ENCODE data around the gene ASTE1. TPM values are rescaled to one million over a fixed set of nuclear protein-coding genes. Genes with fewer than 3 reads are reported as not detected.

Gene ASTE1
- total RNA-seq, 1 experiment from 2014 or later: 9.7 TPM

- Histone ChIP-seq H3K79me2 (ENCODE audit: insufficient read depth, low read length) (no peaks in the 10 kb centered on the region), H3T11ph (ENCODE audit: low read length) (no peak overlapping the region), H2BK120ac (ENCODE audit: low read depth, low read length, poor library complexity, severe bottlenecking) (no peak overlapping the region), H3K9ac (ENCODE audit: extremely low read depth, insufficient read length, low read length) (no peak overlapping the region), H3K4me2 (ENCODE audit: insufficient read depth, insufficient read length, low read length) (no peak overlapping the region), H2BK20ac (ENCODE audit: low read depth, low read length, poor library complexity, severe bottlenecking) (no peak overlapping the region), H3K9me3 (ENCODE audit: control insufficient read depth, low read depth, low read length) (no peaks in the 10 kb centered on the region), H4K5ac (ENCODE audit: insufficient read length, low read depth, low read length) (no peak overlapping the region), H3K56ac (ENCODE audit: insufficient read length, low read depth, low read length) (no peak overlapping the region), H3K18ac (ENCODE audit: insufficient read length, low read depth, low read length) (no peak overlapping the region), H2BK15ac (ENCODE audit: low read depth, low read length) (no peak overlapping the region), H2BK12ac (ENCODE audit: insufficient read length, low read depth, low read length) (no peak overlapping the region), H2AK5ac (ENCODE audit: insufficient read length, low read length) (no peak overlapping the region), H3K27ac (ENCODE audit: insufficient read length, low read depth, low read length) (no peak overlapping the region), H3K4me1 (ENCODE audit: insufficient read depth, low read length) (no peaks in the 10 kb centered on the region), H3K4ac (ENCODE audit: low read depth, low read length) (no peak overlapping the region), H3K27me3 (ENCODE audit: insufficient read depth, low read length) (no peaks in the 10 kb centered on the region), H4K91ac (ENCODE audit: insufficient read length, low read depth, low read length) (no peak overlapping the region), H3K23me2 (ENCODE audit: insufficient read length, low read depth, low read length, poor library complexity, severe bottlenecking) (no peaks in the 10 kb centered on the region), H3K23ac (ENCODE audit: insufficient read length, low read depth, low read length) (no peak overlapping the region), H4K8ac (replicated peaks; ENCODE audit: insufficient read length, low read depth, low read length) (no peak overlapping the region), H4K20me1 (ENCODE audit: control insufficient read depth, insufficient read depth, insufficient read length) (no peaks in the 10 kb centered on the region), H3K79me1 (ENCODE audit: insufficient read depth, low read depth, low read length, poor library complexity, severe bottlenecking) (no peaks in the 10 kb centered on the region), H3K14ac (ENCODE audit: insufficient read depth, low read length) (no peak overlapping the region), H2BK5ac (ENCODE audit: insufficient read length, low read length) (no peak overlapping the region), H2AFZ (ENCODE audit: low read length) (no peak overlapping the region)
- Mint-ChIP-seq H3K36me3 (ENCODE audit: insufficient read depth in 1 of 3, low read depth in 3 of 3) (peaks cover 0 to 9% (median 4%) of the 10 kb centered on the region in 3 experiments; a peak in 3 of 7 replicates), H3K9me3 (peaks cover 0 to 2% of the 10 kb centered on the region in 2 experiments; a peak in 2 of 5 replicates), H3K4me3 (no peak overlapping the region), H3K4me1 (peaks cover 0 to 10% of the 10 kb centered on the region in 2 experiments; a peak in 2 of 4 replicates), H3K27me3 (ENCODE audit: low read depth) (no peaks in the 10 kb centered on the region), H3K27ac (no peak overlapping the region)
- WGBS (ENCODE audit: extremely low coverage, insufficient read length, low lambda C conversion rate): no CpG with 5 or more reads among the region's 2 CpGs
- no peak for TF ChIP-seq CTCF (conservative IDR thresholded peaks at IDR 0.05)
- DNase-seq: no peak
Observed at GRCh38 chr3:131038326-131038725, 11.7 kb upstream of the ASTE1 start.
